Measurements from ENCODE around the gene STIM1.

- TF ChIP-seq YY1 (IDR thresholded peaks at IDR 0.05; ENCODE audit: insufficient read depth, insufficient read length) (no peak), ZNF274 (IDR thresholded peaks at IDR 0.05; ENCODE audit: low read depth, low read length) (no peak), SUZ12 (IDR thresholded peaks at IDR 0.05; ENCODE audit: extremely low read depth, insufficient read depth, insufficient read length) (no peak)
Measured at GRCh38 chr11:3947061-3947460, 91.6 kb downstream of the STIM1 start.
